Measurements from ENCODE around the gene FAF1.

Gene FAF1

DNA sequence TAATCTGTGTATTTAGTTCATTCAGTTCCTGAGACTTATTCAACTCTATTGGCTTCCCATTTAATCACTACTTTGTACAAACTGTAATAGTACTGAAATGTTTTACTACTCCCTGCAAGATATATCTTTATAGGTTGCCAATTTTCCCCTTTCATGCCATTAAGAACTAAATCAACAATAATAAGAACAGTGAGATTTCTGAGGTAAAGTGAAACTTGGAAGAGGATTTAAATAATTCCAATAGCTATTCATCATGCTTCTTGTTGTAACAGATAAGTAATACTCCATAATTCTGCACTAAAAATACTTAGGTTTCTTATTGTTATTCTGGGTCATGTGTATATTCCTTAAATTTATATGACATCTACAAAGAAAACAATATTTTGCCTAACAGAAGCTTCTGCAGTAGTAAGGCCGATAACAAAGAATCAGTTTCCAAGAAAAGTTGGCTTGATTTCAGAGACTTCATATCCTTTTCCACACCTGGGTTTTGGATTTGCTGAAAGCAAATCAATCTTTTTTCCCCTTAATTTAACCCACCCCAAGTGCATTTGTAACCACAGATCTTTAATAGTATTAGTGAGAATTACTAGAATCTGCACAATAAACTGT lies 258.3 kb downstream of the FAF1 start:
- DNase-seq (ENCODE audit: low read depth in 2 of 2): no peak

DNA sequence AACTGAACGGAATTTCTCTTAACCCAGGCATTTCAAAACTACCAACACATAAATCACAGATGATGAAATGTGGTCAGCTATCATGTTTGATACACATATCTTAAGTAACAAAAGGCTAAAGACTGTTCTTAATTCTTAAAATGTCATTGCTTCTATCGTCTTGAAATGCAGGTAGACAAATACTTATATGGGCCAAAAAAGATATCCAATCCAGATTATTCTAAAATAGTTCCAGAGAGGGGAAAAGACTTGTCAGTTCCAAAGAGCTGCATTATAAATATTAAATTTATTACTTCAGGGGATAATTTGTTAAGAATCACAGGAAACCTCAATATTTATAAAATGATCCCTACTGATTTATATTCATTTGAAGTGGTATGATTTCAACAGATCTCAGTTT lies 259.4 kb downstream of the FAF1 start:
- DNase-seq (ENCODE audit: low read depth in 2 of 2): no peak

DNA sequence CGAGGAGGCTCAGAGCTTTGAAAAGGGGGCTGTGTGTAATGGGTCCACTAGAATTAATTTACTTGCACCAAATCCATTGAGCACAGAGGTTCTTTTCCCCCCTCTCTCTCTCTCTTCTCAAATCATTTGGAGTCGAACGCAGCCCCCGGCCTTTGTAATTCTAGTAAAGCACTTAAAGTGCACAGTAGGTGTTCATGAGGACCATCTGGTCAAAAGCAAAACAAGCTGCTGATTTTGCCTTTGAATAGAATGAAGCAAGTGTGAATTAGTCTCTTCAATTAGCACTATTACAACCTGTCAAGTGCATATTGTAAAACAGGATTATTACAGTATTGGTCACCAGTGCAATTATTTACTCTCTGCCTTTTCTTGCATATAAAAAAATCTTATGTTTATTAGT lies 259.9 kb downstream of the FAF1 start:
- DNase-seq (ENCODE audit: low read depth in 2 of 2): no peak

DNA sequence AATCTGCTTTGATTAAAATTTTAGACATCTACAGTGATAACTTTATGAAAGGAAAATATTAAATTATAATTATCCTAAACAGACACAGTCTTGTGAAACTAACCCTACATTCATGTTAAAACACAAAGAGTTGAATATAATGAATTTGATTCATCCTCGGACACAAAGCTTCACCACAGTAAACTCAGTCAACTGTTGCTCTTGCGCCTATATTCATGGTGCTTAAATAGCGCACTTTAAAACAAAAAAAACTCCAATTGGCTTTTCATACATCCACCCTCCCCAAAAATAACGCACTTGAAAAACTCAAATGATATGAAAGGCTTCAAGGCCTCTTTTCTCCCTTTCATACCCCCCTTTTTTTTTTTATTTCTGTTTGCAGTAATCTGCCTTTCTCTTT lies 260.3 kb downstream of the FAF1 start:
- no peak for DNase-seq (ENCODE audit: low read depth in 2 of 2)

DNA sequence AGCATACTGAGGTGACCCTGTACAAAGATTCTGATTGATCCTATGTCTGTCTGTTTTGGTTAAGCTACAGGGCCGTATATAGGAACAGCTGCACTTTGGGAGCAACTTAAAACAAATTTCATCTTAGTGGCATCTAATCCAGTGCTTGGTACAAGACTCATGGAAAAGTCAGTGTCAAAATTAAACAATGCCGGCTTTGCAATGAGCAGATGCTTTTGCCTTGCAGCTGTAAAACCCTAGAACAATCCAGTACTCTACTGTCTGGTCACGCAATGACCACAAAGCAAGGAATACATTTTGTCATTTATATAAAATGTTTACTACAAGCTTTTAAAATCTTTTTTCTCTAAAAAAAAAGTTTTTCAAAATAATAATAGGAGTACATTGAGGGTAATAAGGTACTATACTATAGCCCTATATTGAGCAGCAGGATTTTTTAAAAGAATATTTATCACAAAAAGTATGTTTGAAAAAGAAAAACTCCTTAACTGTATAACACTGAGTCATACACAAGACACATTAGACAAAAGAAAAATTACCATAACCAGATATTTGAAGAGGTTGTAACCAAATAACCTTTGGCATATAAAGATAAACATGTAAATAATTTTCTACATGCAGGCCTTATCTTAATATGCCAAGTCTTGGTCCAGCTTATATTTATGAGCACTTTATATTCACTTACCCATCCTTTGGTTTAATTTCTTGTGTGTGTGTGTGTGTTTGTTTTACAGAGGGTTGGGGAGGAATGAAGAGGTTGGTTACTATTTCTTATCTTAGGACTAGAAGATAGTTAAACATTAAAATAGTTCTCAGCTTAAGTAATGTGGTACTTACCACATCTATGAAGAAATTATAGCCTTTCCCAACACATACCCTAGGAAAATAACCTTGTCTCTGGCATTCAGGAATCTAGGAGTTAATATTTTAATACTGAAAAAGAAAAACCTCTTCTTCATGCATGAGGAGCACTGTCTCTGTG lies 262.3 kb downstream of the FAF1 start:
- no peak for DNase-seq (ENCODE audit: low read depth in 2 of 2)

DNA sequence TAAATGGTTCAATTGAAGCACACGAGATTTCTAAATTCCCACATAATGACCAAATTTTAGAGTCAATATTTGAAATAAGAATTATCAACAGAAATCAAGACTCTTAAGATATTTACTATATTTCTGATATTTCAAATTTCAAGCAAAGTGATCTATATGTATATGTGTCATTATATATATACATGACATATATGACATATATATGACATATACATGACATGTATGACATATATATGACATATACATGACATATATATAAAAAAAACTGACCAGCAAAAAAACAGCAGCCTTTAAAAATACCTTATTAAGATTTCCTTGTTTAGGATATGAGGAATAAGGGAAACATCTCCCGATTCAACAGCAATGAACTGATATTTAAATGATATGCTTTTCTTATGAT lies 266.2 kb downstream of the FAF1 start:
- DNase-seq (ENCODE audit: low read depth in 2 of 2): no peak

DNA sequence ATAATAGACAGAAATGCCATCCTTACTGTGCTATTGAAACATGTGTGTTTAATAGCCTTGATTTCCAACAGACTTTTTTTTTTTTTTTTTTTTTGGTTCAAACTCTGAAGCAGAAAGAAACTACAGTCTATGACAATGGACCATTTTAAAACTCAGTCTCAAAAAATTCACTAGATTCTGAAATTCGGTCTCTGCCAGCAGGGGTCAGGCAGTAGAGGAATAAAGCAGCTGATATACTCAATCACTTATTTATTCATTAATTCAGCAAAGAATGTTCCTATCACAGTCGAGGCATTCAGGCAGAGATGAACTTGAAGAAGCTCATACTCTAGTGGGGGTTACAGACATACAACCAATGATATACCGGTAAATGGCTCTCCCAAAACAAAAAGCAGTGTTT lies 275.9 kb downstream of the FAF1 start:
- no peak for DNase-seq (ENCODE audit: low read depth in 2 of 2)

DNA sequence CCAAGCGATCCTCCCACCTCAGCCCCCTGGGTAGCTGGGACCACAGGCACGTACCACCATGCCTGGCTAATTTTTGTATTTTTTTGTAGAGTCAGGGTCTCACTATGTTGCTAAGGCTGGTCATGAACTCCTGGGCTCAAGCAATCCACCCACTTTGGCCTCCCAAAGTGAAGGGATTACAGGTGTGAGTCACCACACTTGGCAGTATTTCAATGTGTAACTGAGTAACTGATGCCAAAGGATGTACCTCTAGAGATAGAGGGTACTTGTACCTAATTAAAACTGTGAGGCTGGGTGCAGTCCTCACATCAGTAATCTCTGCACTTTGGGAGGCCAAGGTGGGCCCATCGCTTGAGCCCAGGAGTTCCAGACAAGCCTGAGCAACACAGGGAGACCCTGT lies 278.1 kb downstream of the FAF1 start:
- no peak for DNase-seq (ENCODE audit: low read depth in 2 of 2)

DNA sequence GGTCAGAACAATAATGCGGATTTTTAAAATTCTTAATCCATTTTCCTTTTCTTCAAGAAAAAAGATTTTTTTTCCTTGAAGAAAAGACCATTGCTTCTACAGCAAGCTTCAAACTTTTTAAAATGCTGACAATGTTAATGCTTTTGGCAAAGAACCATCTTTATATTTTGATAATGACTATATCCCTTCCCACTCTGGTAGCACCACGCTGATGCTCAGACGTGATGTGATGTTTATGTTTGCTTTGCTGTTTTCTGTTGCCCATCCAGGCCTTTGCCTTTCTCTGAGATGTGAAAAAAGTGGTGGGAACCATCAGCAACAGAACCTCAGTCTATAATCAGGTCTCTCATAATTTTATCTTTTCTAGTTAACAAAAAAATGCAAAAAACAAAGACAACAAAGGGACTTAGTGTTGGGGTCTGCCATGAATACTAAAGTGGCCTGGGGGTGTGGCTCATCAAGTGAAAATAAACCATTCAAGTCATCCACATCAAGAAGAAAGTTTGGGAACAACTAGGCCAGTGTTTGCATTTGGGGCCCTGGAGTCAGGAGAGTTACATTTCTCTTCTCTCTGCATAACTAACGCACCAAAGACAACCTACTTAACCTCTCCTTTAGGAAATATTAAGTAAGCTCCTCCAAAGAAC lies 292.2 kb downstream of the FAF1 start:
- no peak for DNase-seq (ENCODE audit: low read depth in 2 of 2)

DNA sequence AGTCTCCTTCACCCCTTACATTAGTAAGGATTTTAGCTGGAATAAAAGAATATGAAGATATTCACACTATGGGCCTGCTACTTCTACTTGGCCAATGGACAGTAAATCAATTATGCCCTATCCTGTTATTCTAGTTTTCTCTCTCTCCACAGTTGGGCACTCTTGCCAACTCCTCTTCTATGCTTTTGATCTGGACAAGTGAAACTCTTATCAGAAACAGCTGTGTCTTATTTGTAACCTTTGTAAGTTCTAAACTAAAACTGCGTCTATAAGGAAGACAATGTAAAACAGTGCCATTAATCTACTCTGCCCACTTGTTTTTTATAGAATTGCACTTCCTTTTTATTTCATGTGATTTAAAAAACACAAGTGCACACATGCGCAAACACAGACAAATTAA lies 292.8 kb downstream of the FAF1 start:
- DNase-seq (ENCODE audit: low read depth in 2 of 2): no peak

DNA sequence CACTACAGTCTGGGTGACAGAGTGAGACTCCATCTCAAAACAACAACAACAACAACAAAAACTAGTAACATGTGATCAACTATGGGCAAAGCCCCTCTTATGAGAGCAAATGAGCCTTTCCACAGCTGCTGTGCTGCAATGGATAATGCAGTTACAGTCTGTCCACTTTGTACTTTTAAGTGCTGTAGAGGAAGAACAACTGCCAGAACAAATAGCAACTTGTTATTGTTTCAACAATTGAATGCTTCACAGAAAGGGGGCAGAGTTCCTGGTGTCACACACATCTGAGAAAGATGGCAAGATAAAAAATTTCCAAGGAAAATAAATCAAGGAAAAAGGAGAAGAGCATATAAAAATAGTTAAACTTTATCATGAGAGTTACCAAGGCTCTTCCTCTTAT lies 293.2 kb downstream of the FAF1 start:
- DNase-seq (ENCODE audit: low read depth in 2 of 2): no peak

DNA sequence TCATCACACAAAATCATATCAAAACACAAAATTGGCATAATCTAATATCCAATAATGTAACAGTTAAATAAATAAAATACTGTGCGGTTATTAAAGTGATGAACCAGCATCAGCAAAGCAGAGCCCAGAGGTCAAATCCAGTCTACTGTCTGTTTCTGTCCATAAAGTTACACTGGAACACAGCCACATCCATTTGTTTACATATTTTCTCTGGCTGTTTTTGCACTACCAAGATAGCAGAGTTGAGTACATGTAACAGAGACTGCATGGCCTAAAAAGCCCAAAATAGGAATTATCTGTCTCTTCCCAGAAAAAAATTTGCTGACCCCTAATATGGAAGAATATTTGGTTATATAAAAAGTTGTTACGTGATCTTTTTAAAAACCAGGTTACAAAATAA lies 294.7 kb downstream of the FAF1 start:
- DNase-seq (ENCODE audit: low read depth in 2 of 2): no peak

DNA sequence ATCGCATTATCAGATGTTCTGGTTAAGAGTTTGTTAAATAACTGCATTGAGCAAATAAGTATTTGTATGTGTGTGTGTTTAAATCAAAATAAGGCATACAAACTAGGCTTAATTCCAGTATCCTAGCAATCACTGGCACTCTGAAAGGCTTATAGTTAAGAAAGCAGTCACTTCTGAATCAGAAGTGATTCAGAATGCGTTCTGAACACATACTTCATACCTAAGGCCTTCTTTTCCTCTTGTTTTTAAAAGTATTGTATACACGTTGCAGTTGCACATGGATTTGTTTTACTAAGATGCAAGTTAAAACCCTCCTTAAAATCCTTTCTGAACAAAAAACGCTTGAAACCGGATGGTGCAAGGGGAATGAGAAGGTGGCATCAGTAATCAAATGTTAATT lies 298.4 kb downstream of the FAF1 start:
- no peak for DNase-seq (ENCODE audit: low read depth in 2 of 2)

DNA sequence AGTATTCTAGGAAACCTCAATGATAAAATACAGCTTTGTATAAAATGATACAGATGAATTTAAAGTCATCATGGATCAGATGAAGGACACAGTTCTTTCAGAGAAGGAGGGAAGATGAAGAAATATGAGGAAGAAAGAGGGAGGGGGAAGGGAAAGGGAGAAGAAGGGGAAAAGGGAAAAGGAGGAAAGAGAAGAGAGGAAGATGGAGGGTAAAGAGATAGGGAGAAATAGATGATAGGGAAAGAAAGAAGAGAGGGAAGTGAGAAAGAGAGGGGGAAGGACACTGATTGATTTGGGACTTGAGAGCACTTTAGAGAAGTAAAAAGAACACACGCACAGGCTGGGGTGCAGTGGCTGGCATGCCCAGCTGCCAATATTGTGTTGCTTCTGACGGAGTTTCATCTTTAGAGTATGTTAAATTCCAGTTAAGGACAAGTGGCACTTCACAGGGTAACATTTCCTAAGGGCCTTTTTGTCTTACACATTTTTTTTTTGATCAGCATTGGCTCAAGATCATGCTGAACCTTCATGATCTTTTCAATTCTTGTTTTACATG lies 300.9 kb downstream of the FAF1 start:
- DNase-seq (ENCODE audit: low read depth in 2 of 2): no peak

DNA sequence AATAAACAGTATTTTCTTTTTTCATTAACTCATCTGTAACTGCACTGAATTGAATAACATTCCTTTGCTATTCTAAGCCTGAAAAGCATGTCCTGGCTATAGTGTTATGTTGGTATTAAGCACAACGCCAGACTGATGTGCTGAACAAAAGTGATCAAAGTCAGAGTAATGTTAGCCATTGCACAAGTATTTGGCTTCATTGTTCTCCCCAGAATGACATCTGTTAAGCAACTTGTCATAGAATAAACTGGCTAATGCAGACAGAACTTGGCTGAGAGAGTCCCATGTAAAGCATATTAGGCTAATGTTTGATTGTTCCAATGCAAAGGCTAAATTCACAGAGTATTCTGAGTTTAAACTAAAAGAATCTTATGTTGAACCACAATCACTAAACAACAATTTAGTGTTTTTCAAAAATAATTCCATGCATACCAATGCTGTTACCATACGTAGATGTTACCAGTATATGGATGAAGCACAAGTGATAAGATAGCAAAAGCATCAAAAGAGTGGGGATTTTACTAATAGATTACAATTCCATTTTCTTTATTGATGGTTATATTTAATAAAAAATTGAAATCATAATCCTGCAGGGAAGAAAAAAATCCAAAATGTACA lies 301.5 kb downstream of the FAF1 start:
- DNase-seq (ENCODE audit: low read depth in 2 of 2): no peak

DNA sequence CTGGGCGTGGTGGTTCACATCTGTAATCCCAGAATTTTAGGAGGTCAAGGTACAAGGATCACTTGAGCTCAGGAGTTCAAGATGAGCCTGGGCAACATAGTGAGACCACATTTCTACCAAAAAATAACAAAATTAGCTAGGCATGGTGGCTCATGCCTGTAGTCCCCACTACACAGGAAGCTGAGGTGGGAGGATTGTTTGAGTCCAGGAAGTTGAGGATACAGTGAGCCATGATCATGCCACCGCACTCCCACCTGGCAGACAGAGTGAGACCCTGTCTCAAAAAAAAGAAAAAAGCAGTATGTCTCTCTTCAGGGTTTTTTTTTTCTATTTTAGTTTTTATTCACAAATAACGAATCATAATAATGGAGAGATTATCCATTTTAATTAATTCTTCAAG lies 303.1 kb downstream of the FAF1 start:
- no peak for DNase-seq (ENCODE audit: low read depth in 2 of 2)

DNA sequence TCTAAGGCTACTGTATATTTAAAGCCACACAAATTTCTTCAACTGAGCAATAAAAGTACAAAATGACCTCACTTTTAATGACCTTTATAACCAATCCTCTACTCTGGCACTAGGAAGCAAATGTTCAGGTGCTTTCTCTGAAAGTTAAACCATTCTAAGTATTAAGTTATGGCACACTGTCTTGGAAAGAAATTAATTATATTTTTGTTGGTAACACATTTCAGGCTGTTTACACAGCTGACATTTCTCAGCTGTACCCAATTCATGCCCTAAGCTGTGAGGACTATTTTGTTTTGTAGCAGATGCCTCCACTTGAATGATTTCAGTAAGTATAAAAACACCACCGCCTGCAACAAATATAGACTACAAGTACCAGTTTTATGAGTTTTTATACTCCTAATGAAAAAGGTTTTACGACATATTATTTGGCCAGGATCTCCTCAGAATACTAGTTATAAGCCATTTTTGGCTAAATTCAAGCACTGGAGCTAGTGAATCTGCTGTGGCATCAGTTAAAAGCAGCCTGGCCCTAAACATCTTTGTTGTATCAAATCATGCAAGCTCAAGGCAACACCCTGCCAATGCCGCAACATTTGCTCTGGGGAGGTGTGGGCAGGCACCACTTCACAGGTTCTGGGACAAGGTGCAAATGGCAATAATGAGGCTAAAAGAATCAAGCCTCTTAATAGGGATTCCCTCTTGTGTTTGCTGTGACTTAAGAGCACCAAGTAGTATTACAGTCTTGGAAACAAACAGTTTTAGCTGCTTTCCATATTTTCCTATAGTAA lies 308.4 kb downstream of the FAF1 start:
- no peak for DNase-seq (ENCODE audit: low read depth in 2 of 2)

DNA sequence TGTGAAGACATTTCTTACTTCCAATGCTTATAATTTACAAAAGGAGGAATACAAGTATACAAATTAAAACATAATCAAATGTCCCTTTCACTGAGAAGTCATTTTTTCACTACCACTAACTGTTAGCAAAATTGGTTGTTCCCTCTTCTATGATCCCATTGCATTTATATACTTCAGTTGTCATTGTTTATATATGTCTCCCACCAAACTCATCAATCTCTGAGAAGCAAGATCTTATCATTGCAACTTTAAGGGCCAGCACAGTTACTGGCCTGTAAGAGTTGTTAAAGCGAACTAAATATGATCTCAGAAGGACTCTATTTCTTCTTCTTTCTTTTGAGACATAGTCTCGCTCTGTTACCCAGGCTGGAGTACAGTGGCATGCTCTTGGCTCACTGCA lies 313.5 kb downstream of the FAF1 start:
- DNase-seq (ENCODE audit: low read depth in 2 of 2): no peak

DNA sequence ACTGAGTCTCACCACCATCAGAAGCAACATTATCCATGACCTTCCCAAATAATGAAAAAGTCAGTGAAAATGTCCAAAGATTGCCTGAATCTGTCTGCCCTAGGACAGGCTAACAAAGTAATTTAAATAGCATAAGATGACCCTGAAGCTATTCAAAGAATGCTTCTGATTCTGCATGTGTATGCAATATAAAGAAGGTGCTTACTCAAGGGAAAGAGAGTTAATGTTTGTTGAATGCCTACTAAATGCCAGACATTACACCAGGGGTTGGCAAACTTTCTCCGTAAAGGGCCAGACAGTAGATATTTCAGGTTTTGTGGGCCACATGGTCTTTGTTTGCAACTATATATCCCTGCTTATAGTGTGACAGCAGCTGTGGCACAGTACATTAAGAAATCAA lies 314.9 kb downstream of the FAF1 start:
- no peak for DNase-seq (ENCODE audit: low read depth in 2 of 2)

DNA sequence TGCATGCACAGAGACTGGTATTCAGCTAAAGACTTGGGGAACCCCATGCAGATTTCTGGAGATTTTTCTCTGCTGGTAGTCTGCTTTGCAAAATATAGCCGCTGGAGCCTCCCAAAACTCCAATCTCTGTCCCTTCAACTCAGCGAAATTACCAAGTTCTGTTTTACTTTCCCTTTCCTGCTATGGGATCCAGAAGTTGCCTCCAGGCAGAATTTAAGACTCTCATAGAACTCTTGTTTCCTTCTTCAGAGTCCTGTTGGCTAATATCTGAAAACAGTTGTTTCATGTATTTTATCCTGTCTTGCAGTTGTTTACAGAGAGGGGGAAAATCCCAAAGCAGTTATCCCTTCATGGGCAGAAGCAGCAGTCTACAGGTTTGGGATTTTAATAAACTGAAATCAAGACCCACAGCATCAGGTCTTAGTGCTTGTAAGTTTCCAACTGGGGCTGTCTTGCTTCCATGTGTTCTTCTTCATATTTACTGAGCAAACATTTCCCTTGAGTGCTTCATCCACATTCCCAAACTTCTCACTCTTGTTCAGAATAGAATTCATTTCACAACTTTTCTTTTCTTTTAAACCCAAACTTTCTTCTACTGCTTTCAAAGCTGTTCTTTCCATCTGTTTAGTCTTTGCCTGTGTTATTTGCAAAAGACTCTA lies 315.5 kb downstream of the FAF1 start:
- DNase-seq (ENCODE audit: low read depth in 2 of 2): no peak

DNA sequence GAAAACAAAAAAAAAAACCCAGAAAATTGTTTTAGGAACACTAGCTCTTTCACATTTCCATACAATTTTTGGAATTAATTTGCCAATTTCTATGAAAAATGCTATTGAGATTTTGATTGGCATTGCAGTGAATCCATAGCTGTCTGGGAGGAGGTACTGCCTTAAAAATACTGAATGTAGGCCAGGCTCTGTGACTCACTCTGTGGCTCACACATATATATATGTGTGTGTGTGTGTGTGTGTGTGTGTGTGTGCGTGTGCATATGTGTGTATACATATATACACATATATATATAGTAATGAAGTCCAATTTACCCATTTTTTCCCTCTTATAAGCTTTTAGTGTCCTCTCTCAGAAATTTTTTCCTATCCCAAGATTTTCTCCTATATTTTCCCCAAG lies 322.6 kb downstream of the FAF1 start:
- DNase-seq (ENCODE audit: low read depth in 2 of 2): no peak

All from stimulated activated CD8-positive, alpha-beta memory T cell treated with anti-CD3 and anti-CD28 coated beads, Interleukin-15, amount 100 ng/mL, for 48 hours (primary cell).